ENCODE results near the gene KCNJ11. TPM values are rescaled to one million over a fixed set of nuclear protein-coding genes. Genes with fewer than 3 reads are reported as not detected.

The KCNJ11 gene
- total and polyA plus RNA-seq, 2 of the 8 experiments (the other 6 are each of a cell fraction or from before 2014, with no cell fraction given): 3.8 to 6.3 TPM

DNA sequence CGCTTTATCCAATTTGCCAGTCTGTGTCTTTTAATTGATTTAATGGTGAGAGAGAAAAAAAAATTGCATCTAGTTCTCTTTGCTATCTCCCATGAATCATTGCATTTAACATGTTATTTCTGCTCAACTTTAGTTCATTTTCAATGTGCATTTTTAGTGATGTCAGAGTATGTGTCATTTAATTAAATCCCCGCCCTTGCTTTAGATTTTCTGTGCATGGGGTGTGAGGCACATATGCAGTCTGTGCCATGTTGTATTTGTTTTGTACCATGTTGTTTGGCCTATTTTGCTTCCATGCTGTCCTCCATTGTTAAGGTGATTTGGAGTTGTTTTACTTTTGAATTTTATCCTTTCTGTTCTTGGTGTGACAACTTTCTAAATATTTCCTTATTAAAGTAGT, 45.2 kb downstream of the KCNJ11 start:
- 84% methylated on average over 2 of the region's 2 CpGs; no CpG with 5 or more reads in 1 of the 2 experiments for WGBS, 2 experiments (ENCODE audit: extremely low coverage in 1 of 2, insufficient coverage in 1 of 2, insufficient read length in 1 of 2, insufficient replicate concordance in 2 of 2, low coverage in 1 of 2, low lambda C conversion rate in 2 of 2, missing lambda C conversion rate in 1 of 2)
- no peaks in the 10 kb centered on the region for H3K23me2 ChIP-seq (ENCODE audit: low read depth, low read length)
- no peaks in the 10 kb centered on the region for H3K36me3 ChIP-seq (ENCODE audit: control insufficient read depth in 2 of 4, insufficient read depth in 4 of 4, low read length in 3 of 4)
- no peak for DNase-seq (ENCODE audit: low read depth in 1 of 2, low spot score in 2 of 2)
- H2BK120ac ChIP-seq (replicated peaks; ENCODE audit: low read depth, low read length): no peak overlapping the region
- POLR2A ChIA-PET (ENCODE audit: partially characterized antibody): no interaction called here
- TF ChIP-seq ZNF274 (IDR thresholded peaks at IDR 0.05; ENCODE audit: borderline replicate concordance, extremely low read depth, low read length): no peak
- no peak for FAIRE-seq
- H3K4me2 ChIP-seq (ENCODE audit: insufficient read depth in 1 of 2, low read depth in 2 of 2, low read length in 2 of 2): no peak overlapping the region
- no peaks in the 10 kb centered on the region for H4K20me1 ChIP-seq (replicated peaks in 1 of 2; ENCODE audit: control insufficient read depth in 1 of 2, insufficient read depth in 2 of 2, low read length in 2 of 2)
- H2BK20ac ChIP-seq (ENCODE audit: low read length): no peak overlapping the region
- H2BK5ac ChIP-seq (ENCODE audit: low read depth, low read length): no peak overlapping the region
- no peak overlapping the region for H3K27ac ChIP-seq (ENCODE audit: low read depth, low read length)
- no peak overlapping the region for H3K14ac ChIP-seq (ENCODE audit: insufficient read length)
- no peak overlapping the region for H4K5ac ChIP-seq (ENCODE audit: insufficient read length, low read depth, low read length)
- no peaks in the 10 kb centered on the region for H3K27me3 ChIP-seq (replicated peaks in 1 of 4; ENCODE audit: control insufficient read depth in 3 of 4, extremely low read depth in 1 of 4, insufficient read depth in 3 of 4, low read length in 3 of 4)
- H2AFZ ChIP-seq (ENCODE audit: low read length): no peak overlapping the region
- H4K91ac ChIP-seq (replicated peaks; ENCODE audit: insufficient read length, low read length): no peak overlapping the region
- H2BK12ac ChIP-seq (ENCODE audit: low read depth, low read length): no peak overlapping the region
- H4K8ac ChIP-seq (ENCODE audit: extremely low read depth, insufficient read depth, low read length): no peak overlapping the region
- no peak overlapping the region for H3K4me3 ChIP-seq (ENCODE audit: extremely low read depth in 1 of 4, insufficient read depth in 2 of 4, low read depth in 3 of 4, low read length in 4 of 4)
- no peak overlapping the region for H3K23ac ChIP-seq (ENCODE audit: insufficient read length)
- H3K18ac ChIP-seq (ENCODE audit: extremely low read depth, low read length): no peak overlapping the region
- no peaks in the 10 kb centered on the region for H3K4me1 ChIP-seq (replicated peaks in 1 of 4; ENCODE audit: control insufficient read depth in 3 of 4, insufficient read depth in 4 of 4, low read length in 3 of 4)
- H2AK5ac ChIP-seq (ENCODE audit: low read depth, low read length): no peak overlapping the region
- H3K79me2 ChIP-seq (ENCODE audit: control insufficient read depth in 1 of 2, insufficient read depth in 2 of 2, low read length in 2 of 2): no peaks in the 10 kb centered on the region
- no peak overlapping the region for H3K4ac ChIP-seq (replicated peaks; ENCODE audit: insufficient read length, low read depth, low read length)
- CTCF ChIA-PET (ENCODE audit: partially characterized antibody): no interaction called here
- H3K56ac ChIP-seq (replicated peaks; ENCODE audit: insufficient read length, low read depth, low read length): no peak overlapping the region
- no peak overlapping the region for H3K9ac ChIP-seq (replicated peaks in 1 of 4; ENCODE audit: extremely low read depth in 1 of 4, low read depth in 3 of 4, low read length in 3 of 4)
- no peaks in the 10 kb centered on the region for H3K9me3 ChIP-seq (ENCODE audit: insufficient read depth in 2 of 2, low read depth in 1 of 2, low read length in 1 of 2)
- H2BK15ac ChIP-seq (ENCODE audit: low read length): no peak overlapping the region
- H3K79me1 ChIP-seq (ENCODE audit: low read depth, low read length): no peaks in the 10 kb centered on the region

Other genes with a start within 250 kb of the KCNJ11 start
- 117 and 127 TPM in 2 replicates for gene PIK3C2A, start 180.7 kb downstream of the KCNJ11 start, total RNA-seq (2021; fragmentation: NEBNext Ultra II Directional; extraction: Animal tissue kit (Norgen Biotek cat#: 25700))
- gene PIK3C2A, start 180.7 kb downstream of the KCNJ11 start, polyA plus RNA-seq (2011; rRNA removed): 11.8 and 20.1 TPM in 2 replicates
- 27.9 and 34.2 TPM in 2 replicates for gene NUCB2, start 111.9 kb downstream of the KCNJ11 start, total RNA-seq (2021; fragmentation: NEBNext Ultra II Directional; extraction: Animal tissue kit (Norgen Biotek cat#: 25700))
- 4.1 and 9.0 TPM in 2 replicates for gene NUCB2, start 111.9 kb downstream of the KCNJ11 start, polyA plus RNA-seq (2011; rRNA removed)
- 1.7 and 1.9 TPM in 2 replicates for gene NCR3LG1, start 36.9 kb downstream of the KCNJ11 start, total RNA-seq (2021; fragmentation: NEBNext Ultra II Directional; extraction: Animal tissue kit (Norgen Biotek cat#: 25700))
- gene NCR3LG1, start 36.9 kb downstream of the KCNJ11 start, polyA plus RNA-seq (2011; rRNA removed): 0.49 and 0.68 TPM in 2 replicates
- 2.6 and 3.7 TPM in 2 replicates for gene ABCC8, start 88.2 kb upstream of the KCNJ11 start, total RNA-seq (2021; fragmentation: NEBNext Ultra II Directional; extraction: Animal tissue kit (Norgen Biotek cat#: 25700))
- 4.9 and 7.1 TPM in 2 replicates for gene ABCC8, start 88.2 kb upstream of the KCNJ11 start, polyA plus RNA-seq (2011; rRNA removed)
- gene USH1C, start 155.8 kb upstream of the KCNJ11 start, total RNA-seq (2021; fragmentation: NEBNext Ultra II Directional; extraction: Animal tissue kit (Norgen Biotek cat#: 25700)): 1.3 and 2.4 TPM in 2 replicates
- gene USH1C, start 155.8 kb upstream of the KCNJ11 start, polyA plus RNA-seq (2011; rRNA removed): 1.6 and 2.3 TPM in 2 replicates
- gene OTOG, start 158.6 kb upstream of the KCNJ11 start, total RNA-seq (2021; fragmentation: NEBNext Ultra II Directional; extraction: Animal tissue kit (Norgen Biotek cat#: 25700)): 1.5 and 2.4 TPM in 2 replicates
- 0.41 and 0.88 TPM in 2 replicates for gene OTOG, start 158.6 kb upstream of the KCNJ11 start, polyA plus RNA-seq (2011; rRNA removed)